NB4 (cell line): ENCODE data around the gene RNF150.

Source experiments
- CTCF ChIP-seq: IDR thresholded peaks from one replicate; pipeline ENCODE4 v1.5.1; 2012; ENCODE audit warnings: low read depth, low read length
- POLR2A ChIP-seq: IDR thresholded peaks from 2 replicates; pipeline ENCODE4 v1.6.1; 2011; ENCODE audit warnings: mild to moderate bottlenecking; ENCODE audit not compliant: insufficient read length; ENCODE audit errors: extremely low read depth

DNA sequence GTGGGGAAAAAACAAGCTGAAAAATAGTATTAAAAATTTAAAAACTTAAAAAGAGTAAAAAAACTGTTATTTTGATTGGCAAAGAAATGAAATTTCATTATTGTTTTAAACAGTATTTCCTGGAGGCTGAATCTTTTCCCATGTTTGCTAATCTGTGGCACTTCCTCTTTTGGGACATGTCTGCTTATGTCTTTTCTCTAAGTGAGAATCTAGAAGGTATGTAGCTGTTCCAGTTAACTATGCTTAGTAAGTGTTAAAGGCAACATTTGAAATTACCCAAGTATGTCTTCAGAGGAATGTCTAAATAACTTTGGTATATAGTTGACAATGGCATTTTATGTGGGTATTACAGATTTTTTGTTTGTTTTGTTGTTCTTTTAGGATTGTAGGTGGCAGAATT is 295.5 kb downstream of the RNF150 start:
- TF ChIP-seq CTCF (no peak), POLR2A (no peak)
